Natural killer cell (primary cell): ENCODE data around the gene PRRG3. TPM values are rescaled to one million over a fixed set of nuclear protein-coding genes. Genes with fewer than 3 reads are reported as not detected.

ENCODE experiments used
- ATAC-seq, 3 donors: fragments of 150-1000 bp in 2 of 3; fragments of 200-7000 bp in 1 of 3; cut with Tn5 transposase; 1 replicate in 1 of 3; 2 replicates in 2 of 3; pipeline ENCODE4 v1.10.0; 2021; ENCODE audit warnings: mild to moderate bottlenecking in 2 of 3, moderate library complexity in 2 of 3
- DNase-seq, 2 donors: peaks; one replicate each; pipeline versions ENCODE4 v3.0.0 to v3.0.0-alpha.2; 2013 to 2021; ENCODE audit warnings: mixed read lengths in 1 of 2
- H3K27ac ChIP-seq: one replicate; pipeline ENCODE4 v1.5.1; 2013; ENCODE audit warnings: mild to moderate bottlenecking, low read length
- H3K27me3 ChIP-seq: one replicate; pipeline ENCODE4 v1.6.1; 2013; ENCODE audit warnings: low read length; ENCODE audit not compliant: control insufficient read depth, insufficient read depth
- H3K36me3 ChIP-seq: one replicate; pipeline ENCODE4 v1.6.1; 2013; ENCODE audit warnings: low read length; ENCODE audit not compliant: control insufficient read depth, insufficient read depth
- H3K4me1 ChIP-seq: one replicate; pipeline ENCODE4 v1.6.1; 2013; ENCODE audit warnings: low read length; ENCODE audit not compliant: control insufficient read depth, insufficient read depth
- H3K4me3 ChIP-seq: one replicate; pipeline ENCODE4 v1.5.1; 2013; ENCODE audit warnings: low read length
- H3K9me3 ChIP-seq: one replicate; pipeline ENCODE4 v1.6.1; 2013; ENCODE audit warnings: low read length; ENCODE audit not compliant: control insufficient read depth, insufficient read depth
- H3K27ac Mint-ChIP-seq, 2 donors: one replicate each; pipeline ENCODE4 v1.8.0; 2022; ENCODE audit warnings: mild to moderate bottlenecking in 2 of 2, mixed read lengths in 2 of 2, moderate library complexity in 1 of 2
- H3K27me3 Mint-ChIP-seq, 2 donors: one replicate each; pipeline ENCODE4 v1.8.0; 2022; ENCODE audit warnings: low read depth in 2 of 2, mixed read lengths in 2 of 2
- H3K36me3 Mint-ChIP-seq: one replicate; pipeline ENCODE4 v1.8.0; 2022; ENCODE audit warnings: mixed read lengths
- H3K4me1 Mint-ChIP-seq, 2 donors: one replicate each; pipeline ENCODE4 v1.8.0; 2022; ENCODE audit warnings: mixed read lengths in 2 of 2
- H3K4me3 Mint-ChIP-seq: one replicate; pipeline ENCODE4 v1.8.0; 2022; ENCODE audit warnings: mild to moderate bottlenecking, moderate library complexity, mixed read lengths
- H3K9me3 Mint-ChIP-seq, 2 donors: one replicate each; pipeline ENCODE4 v1.8.0; 2022; ENCODE audit warnings: mixed read lengths in 2 of 2
- WGBS: methylation state at CpG from one replicate; pipeline ENCODE4 v1.1.7; 2013; ENCODE audit warnings: missing lambda C conversion rate; ENCODE audit not compliant: insufficient coverage; 5-methylcytosine and 5-hydroxymethylcytosine counted together
- intact Hi-C: fragments of 100-400 bp; cut with micrococcal nuclease; formaldehyde crosslinking; loops from one replicate; pipeline ENCODE4 v1.14.2; 2022
- total RNA-seq, 4 donors: library from RNA; stranded (reverse); fragments of 120-200 nt in 1 of 4; gene quantifications; one replicate each; pipeline versions ENCODE4 v1.2.3 to v1.2.4, GENCODE V29; 2013 to 2022
- TF ChIP-seq, protein P1 (sequence below): fragments of 200-600 bp; IDR thresholded peaks from one replicate; pipeline ENCODE4 v1.8.0; 2022; ENCODE audit warnings: antibody characterized with exemption

Gene PRRG3
- total RNA-seq, 3 donors from 2014 or later (not counting 1 experiment from before 2014, with no cell fraction given), result not detected

DNA sequence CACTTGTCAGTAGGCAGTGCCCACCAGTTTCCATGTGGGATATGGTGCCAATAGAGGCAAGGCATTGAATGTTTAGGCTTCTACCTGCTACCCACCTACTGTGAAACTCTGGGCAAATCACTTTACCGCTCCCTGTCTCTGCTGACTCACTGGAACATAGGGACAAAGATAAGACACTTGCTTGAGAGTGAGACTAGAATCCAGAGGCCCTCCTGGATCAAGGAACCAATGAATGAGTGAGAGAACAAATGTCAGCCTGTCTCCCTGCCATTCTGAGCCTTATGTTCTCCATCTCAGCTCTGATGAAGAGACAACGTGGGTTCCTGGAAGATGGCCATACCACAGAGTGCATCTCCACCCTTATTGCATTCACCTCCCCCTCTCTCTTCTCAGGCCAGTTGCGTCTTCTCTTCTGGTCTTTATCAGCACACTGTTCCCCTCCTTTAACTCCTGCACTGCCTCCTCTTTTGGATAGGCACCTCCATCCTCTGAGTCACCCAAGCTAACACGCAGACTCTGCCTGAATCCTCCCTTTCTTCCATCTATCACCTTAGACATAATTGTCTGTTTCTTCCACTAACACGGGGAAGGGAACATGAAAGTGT lies 15.4 kb upstream of the PRRG3 start:
- Histone ChIP-seq H3K4me3 (no peak overlapping the region), H3K36me3 (no peaks in the 10 kb centered on the region), H3K27me3 (no peaks in the 10 kb centered on the region), H3K9me3 (no peaks in the 10 kb centered on the region), H3K4me1 (no peaks in the 10 kb centered on the region), H3K27ac (no peak overlapping the region)
- WGBS, result 73% methylated on average over 3 of the region's 5 CpGs
- intact Hi-C loops, result loop anchor here (2.0 kb wide), 1 partner anchor 287 kb away; no protein-coding TSS in a partner anchor
- Mint-ChIP-seq H3K4me3 (no peak overlapping the region), H3K36me3 (no peaks in the 10 kb centered on the region), H3K9me3 (no peaks in the 10 kb centered on the region), H3K4me1 (no peaks in the 10 kb centered on the region), H3K27me3 (peaks cover 3 to 27% of the 10 kb centered on the region in 2 donors), H3K27ac (no peak overlapping the region)
- TF ChIP-seq, protein P1, sequence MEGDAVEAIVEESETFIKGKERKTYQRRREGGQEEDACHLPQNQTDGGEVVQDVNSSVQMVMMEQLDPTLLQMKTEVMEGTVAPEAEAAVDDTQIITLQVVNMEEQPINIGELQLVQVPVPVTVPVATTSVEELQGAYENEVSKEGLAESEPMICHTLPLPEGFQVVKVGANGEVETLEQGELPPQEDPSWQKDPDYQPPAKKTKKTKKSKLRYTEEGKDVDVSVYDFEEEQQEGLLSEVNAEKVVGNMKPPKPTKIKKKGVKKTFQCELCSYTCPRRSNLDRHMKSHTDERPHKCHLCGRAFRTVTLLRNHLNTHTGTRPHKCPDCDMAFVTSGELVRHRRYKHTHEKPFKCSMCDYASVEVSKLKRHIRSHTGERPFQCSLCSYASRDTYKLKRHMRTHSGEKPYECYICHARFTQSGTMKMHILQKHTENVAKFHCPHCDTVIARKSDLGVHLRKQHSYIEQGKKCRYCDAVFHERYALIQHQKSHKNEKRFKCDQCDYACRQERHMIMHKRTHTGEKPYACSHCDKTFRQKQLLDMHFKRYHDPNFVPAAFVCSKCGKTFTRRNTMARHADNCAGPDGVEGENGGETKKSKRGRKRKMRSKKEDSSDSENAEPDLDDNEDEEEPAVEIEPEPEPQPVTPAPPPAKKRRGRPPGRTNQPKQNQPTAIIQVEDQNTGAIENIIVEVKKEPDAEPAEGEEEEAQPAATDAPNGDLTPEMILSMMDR, result no peak
- no peak for ATAC-seq
- DNase-seq, result no peak

DNA sequence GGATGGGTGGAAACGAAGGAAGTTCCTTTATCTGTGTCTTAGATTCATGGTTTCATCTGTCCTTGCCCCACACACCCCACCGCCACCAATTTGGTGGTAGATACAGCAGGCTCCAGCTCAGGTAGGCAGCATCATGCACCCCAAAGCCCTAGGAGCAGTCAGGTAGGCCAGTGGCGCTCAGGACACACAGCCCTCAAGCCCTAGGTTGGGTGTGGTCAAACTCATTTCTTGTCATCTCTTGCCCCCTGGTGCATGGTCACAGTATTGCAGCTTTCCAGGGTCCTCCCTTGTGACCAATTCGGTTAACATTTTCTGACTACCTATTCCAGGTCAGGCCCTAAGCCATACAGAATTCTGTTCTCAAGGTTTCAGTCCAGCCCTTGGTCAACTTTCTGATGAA lies 14.5 kb upstream of the PRRG3 start:
- H3K9me3 Mint-ChIP-seq, result no peaks in the 10 kb centered on the region
- Histone ChIP-seq H3K9me3 (no peaks in the 10 kb centered on the region), H3K27me3 (no peaks in the 10 kb centered on the region), H3K36me3 (no peaks in the 10 kb centered on the region), H3K4me3 (no peak overlapping the region), H3K4me1 (no peaks in the 10 kb centered on the region), H3K27ac (no peak overlapping the region)
- peak; percentile 21 to 61 for DNase-seq
- H3K27ac Mint-ChIP-seq, result no peak overlapping the region
- peaks cover 3 to 27% of the 10 kb centered on the region in 2 donors for H3K27me3 Mint-ChIP-seq
- H3K4me3 Mint-ChIP-seq, result no peak overlapping the region
- ATAC-seq, result peak in 2 of 3 donors; percentile 49 to 71
- TF ChIP-seq, protein P1, result peak; percentile 49
- intact Hi-C loops, result loop anchor here (1.0 to 2.0 kb wide), 2 partner anchors 288 to 530 kb away; no protein-coding TSS in a partner anchor
- no peaks in the 10 kb centered on the region for H3K36me3 Mint-ChIP-seq
- H3K4me1 Mint-ChIP-seq, result no peaks in the 10 kb centered on the region
- 53% methylated on average over 4 of the region's 4 CpGs for WGBS

DNA sequence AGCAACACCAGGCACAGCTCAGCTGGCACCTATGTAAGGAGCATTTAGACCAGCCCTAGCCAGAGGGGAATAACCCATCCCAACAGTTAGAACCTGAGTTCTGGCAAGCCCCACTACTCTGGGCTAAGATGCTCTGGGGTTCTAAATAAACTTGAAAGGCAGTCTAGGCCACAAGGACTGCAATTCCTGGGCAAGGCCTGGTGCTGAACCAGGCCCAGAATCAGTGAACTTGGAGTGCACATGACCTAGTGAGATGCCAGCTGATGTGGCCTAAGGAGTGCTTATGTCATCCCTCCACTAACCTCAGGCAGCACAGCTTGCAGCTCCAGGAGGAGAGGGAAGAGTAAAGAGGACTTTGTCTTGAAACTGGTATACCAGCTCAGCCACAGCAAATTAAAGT lies 7.6 kb upstream of the PRRG3 start:
- intact Hi-C loops, result no loop called here
- H3K27ac Mint-ChIP-seq, result no peak overlapping the region
- Histone ChIP-seq H3K36me3 (no peaks in the 10 kb centered on the region), H3K4me1 (no peaks in the 10 kb centered on the region), H3K27ac (no peak overlapping the region), H3K4me3 (no peak overlapping the region), H3K9me3 (no peaks in the 10 kb centered on the region), H3K27me3 (no peaks in the 10 kb centered on the region)
- ATAC-seq (no peak), DNase-seq (no peak)
- H3K27me3 Mint-ChIP-seq, result peaks cover 5 to 10% of the 10 kb centered on the region in 2 donors
- TF ChIP-seq, protein P1, result no peak
- H3K4me1 Mint-ChIP-seq, result no peaks in the 10 kb centered on the region
- no peak overlapping the region for H3K4me3 Mint-ChIP-seq
- no peaks in the 10 kb centered on the region for H3K9me3 Mint-ChIP-seq
- no peaks in the 10 kb centered on the region for H3K36me3 Mint-ChIP-seq

- TF ChIP-seq, protein P1, result no peak
- Histone ChIP-seq H3K4me1 (no peaks in the 10 kb centered on the region), H3K9me3 (no peaks in the 10 kb centered on the region), H3K4me3 (no peak overlapping the region), H3K27ac (no peak overlapping the region), H3K27me3 (no peaks in the 10 kb centered on the region), H3K36me3 (no peaks in the 10 kb centered on the region)
- peaks cover 7 to 8% of the 10 kb centered on the region in 2 donors for H3K27me3 Mint-ChIP-seq
- H3K36me3 Mint-ChIP-seq, result no peaks in the 10 kb centered on the region
- H3K27ac Mint-ChIP-seq, result no peak overlapping the region
- H3K4me3 Mint-ChIP-seq, result no peak overlapping the region
- no peaks in the 10 kb centered on the region for H3K9me3 Mint-ChIP-seq
- intact Hi-C loops, result no loop called here
- DNase-seq, result no peak
- no peak for ATAC-seq
- H3K4me1 Mint-ChIP-seq, result no peaks in the 10 kb centered on the region
Measured at GRCh38 chrX:151688695-151689094, 6.6 kb upstream of the PRRG3 start.
